Lung (tissue), 12 donors: Measurements from ENCODE around the gene ASIC4. TPM values are rescaled to one million over a fixed set of nuclear protein-coding genes. Genes with fewer than 3 reads are reported as not detected.

Experiments used
- ATAC-seq: fragments of 200-7000 bp; cut with Tn5 transposase; one replicate; pipeline ENCODE4 v1.9.1; 2020; ENCODE audit warnings: moderate number of reproducible peaks; ENCODE audit not compliant: insufficient read depth, low FRiP score
- DNase-seq, 3 donors: peaks; one replicate each; pipeline ENCODE4 v3.0.0-alpha.2; 2013 to 2017
- H3K27ac ChIP-seq, 2 donors: one replicate each; pipeline ENCODE4 v1.5.1; 2013; ENCODE audit warnings: mild to moderate bottlenecking in 2 of 2, moderate library complexity in 2 of 2, control low read depth in 1 of 2, inconsistent platforms in 1 of 2, low read depth in 1 of 2, low read length in 1 of 2
- H3K27me3 ChIP-seq, 3 donors: one replicate each; pipeline ENCODE4 v1.5.1; 2013; ENCODE audit warnings: low read length in 2 of 3; ENCODE audit not compliant: control insufficient read depth in 3 of 3, insufficient read depth in 3 of 3
- H3K36me3 ChIP-seq, 4 donors: one replicate each; pipeline ENCODE4 v1.5.1; 2013; ENCODE audit warnings: low read length in 4 of 4, mild to moderate bottlenecking in 1 of 4, moderate library complexity in 1 of 4; ENCODE audit not compliant: control insufficient read depth in 4 of 4, insufficient read depth in 4 of 4
- H3K4me1 ChIP-seq, 5 donors: one replicate each; pipeline ENCODE4 v1.5.1; 2013; ENCODE audit warnings: low read length in 5 of 5, mild to moderate bottlenecking in 2 of 5, moderate library complexity in 1 of 5; ENCODE audit not compliant: control insufficient read depth in 5 of 5, insufficient read depth in 5 of 5
- H3K4me3 ChIP-seq: one replicate; pipeline ENCODE4 v1.5.1; 2013; ENCODE audit warnings: mild to moderate bottlenecking, control low read depth, moderate library complexity
- H3K9ac ChIP-seq, 2 donors: one replicate each; pipeline ENCODE4 v1.5.1; 2013; ENCODE audit warnings: low read length in 2 of 2, control low read depth in 1 of 2; ENCODE audit not compliant: insufficient read depth in 1 of 2
- H3K9me3 ChIP-seq, 4 donors: one replicate each; pipeline ENCODE4 v1.5.1; 2013; ENCODE audit warnings: low read length in 3 of 4, mild to moderate bottlenecking in 1 of 4, moderate library complexity in 1 of 4; ENCODE audit not compliant: control insufficient read depth in 4 of 4, insufficient read depth in 3 of 4
- CTCF ChIP-seq: IDR thresholded peaks from 2 replicates; pipeline ENCODE4 v1.5.1; 2012; ENCODE audit warnings: mild to moderate bottlenecking; ENCODE audit errors: control extremely low read depth, extremely low read depth
- WGBS, 2 donors: extraction: QIAGEN DNeasy Blood & Tissue Kit; methylation state at CpG; one replicate each; pipeline ENCODE4 v1.1.7; 2013; 5-methylcytosine and 5-hydroxymethylcytosine counted together
- polyA plus RNA-seq, 2 donors: library from polyadenylated mRNA; stranded (reverse); fragments of 200-250 nt; gene quantifications; one replicate each; pipeline ENCODE4 v1.2.1, GENCODE V29; 2013
- total RNA-seq, 2 donors: library from RNA; depleted of rRNA in 1 of 2; stranded (reverse); fragments of >200 nt in 1 of 2; gene quantifications; one replicate each; pipeline ENCODE4 v1.2.1, GENCODE V29; 2014 to 2021
- donor health status: control.
- donor health status: control.
- donor health status: Bipolar disorder and iron deficiency.
- donor health status: healthy.
- donor health status: DM: yes; HTN: yes; CAD: no.

Gene ASIC4
- total and polyA plus RNA-seq, 4 donors: 0.02 to 0.43 (median 0.14) TPM

- peaks cover 0 to 43% (median 22%) of the 10 kb centered on the region in 3 donors for H3K27me3 ChIP-seq
- no peak overlapping the region for H3K4me3 ChIP-seq
- H3K36me3 ChIP-seq: no peaks in the 10 kb centered on the region
- peaks cover 0 to 25% (median 0%) of the 10 kb centered on the region in 5 donors for H3K4me1 ChIP-seq
- DNase-seq (peak; percentile 89 to 93 (median 92)), ATAC-seq (peak; percentile 93)
- peak; percentile 96 for TF ChIP-seq CTCF
- no peak overlapping the region for H3K27ac ChIP-seq
- H3K9ac ChIP-seq: no peak overlapping the region
- 15% methylated on average over 21 of the region's 21 CpGs for WGBS, 2 donors
- H3K9me3 ChIP-seq: no peaks in the 10 kb centered on the region
Measured at GRCh38 chr2:219530048-219530963, 16.0 kb downstream of the ASIC4 start.

GRCh38 chr2:219531639-219532377, 17.5 kb downstream of the ASIC4 start:
- TF ChIP-seq CTCF: no peak
- Histone ChIP-seq H3K27ac (no peak overlapping the region), H3K4me3 (no peak overlapping the region), H3K4me1 (peaks cover 0 to 12% (median 0%) of the 10 kb centered on the region in 5 donors), H3K9ac (no peak overlapping the region), H3K9me3 (no peaks in the 10 kb centered on the region), H3K36me3 (no peaks in the 10 kb centered on the region), H3K27me3 (peaks cover 0 to 32% (median 22%) of the 10 kb centered on the region in 3 donors)
- no peak for ATAC-seq
- no peak for DNase-seq
- WGBS, 2 donors: 69 to 79% methylated on average over 20 of the region's 20 CpGs

- Histone ChIP-seq H3K27ac (no peak overlapping the region), H3K36me3 (no peaks in the 10 kb centered on the region), H3K9me3 (no peaks in the 10 kb centered on the region), H3K27me3 (peaks cover 0 to 27% (median 22%) of the 10 kb centered on the region in 3 donors), H3K4me1 (peaks cover 0 to 13% (median 0%) of the 10 kb centered on the region in 5 donors), H3K4me3 (no peak overlapping the region), H3K9ac (no peak overlapping the region)
- ATAC-seq (no peak), DNase-seq (no peak)
- TF ChIP-seq CTCF: no peak
- 80 to 85% methylated on average over 8 of the region's 8 CpGs for WGBS, 2 donors
Measured at GRCh38 chr2:219532378-219532649, 18.0 kb downstream of the ASIC4 start.
